GM19239 (cell line): ENCODE results near the gene DCUN1D2.
"Not testable (repeated sequence)": the region's sequence is repeated elsewhere in the genome, so short reads cannot be mapped to it uniquely, and the experiment has no call there.

Source experiments
- DNase-seq: peaks from one replicate; pipeline ENCODE4 v3.0.0; 2011; ENCODE audit warnings: low spot score; ENCODE audit not compliant: insufficient read length
- FAIRE-seq: peaks from 2 replicates; lab custom pipeline; 2011; peaks lifted over from hg19 to GRCh38; lab: Jason Lieb, UNC

DCUN1D2 gene

DNA sequence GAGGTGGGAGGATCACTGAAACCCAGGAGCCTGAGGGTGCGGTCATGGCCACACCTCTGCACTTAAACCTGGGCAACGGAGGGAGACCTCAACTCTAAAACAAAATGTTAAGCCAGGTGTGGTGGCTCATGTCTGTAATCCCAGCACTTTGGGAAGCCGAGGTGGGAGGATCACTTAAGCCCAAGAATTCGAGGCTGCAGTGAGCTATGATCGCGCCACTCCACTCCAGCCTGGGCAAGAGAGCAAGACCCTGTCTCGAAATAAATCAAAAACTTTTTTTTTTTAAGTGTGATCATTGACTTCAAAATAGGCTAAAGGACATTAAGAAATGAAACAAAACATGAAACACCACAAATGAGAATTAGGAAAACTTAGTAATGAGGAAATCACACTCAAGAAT lies 20.9 kb downstream of the DCUN1D2 start:
- FAIRE-seq: no peak
- DNase-seq: no peak

GRCh38 chr13:113468472-113469201 lies 21.9 kb downstream of the DCUN1D2 start:
- FAIRE-seq: no peak
- DNase-seq: no peak

DNA sequence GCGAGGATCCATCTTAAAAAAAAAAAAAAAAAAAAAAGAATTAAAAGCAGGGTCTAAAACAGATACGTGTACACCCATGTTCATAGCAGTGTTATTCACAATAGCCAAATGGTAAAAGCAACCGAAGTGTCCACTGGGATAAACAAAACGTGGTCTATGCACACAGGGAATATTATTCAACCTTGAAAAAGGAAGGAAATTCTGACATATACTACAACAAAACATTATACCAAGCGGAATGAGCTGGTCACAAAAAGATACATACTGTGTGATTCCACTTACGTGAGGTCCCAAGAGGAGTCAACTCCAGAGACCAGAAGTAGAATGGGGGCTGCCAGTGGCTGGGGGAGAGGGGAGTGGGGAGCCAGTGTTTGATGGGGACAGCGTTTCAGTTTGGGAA lies 22.5 kb downstream of the DCUN1D2 start:
- FAIRE-seq (no peak), DNase-seq (no peak)

DNA sequence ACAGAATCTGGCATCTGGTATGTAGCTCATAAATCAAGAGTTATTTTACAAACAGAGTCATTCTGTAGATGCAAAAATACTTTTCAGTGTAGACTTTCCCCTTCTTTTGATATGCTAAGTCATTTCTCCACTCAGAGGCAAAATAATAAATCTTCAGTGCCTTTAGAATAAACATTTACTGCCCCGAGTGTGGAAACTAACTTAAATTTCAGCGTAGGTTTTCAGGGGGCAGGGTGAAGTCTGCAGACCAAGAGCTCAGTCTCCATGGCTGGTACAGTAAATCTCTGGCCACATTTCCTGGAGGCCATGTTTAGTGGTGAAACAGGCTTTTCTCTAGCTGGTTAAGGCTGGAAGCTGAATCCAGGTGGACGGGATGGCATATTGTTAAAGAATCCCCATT lies 24.1 kb downstream of the DCUN1D2 start:
- no peak for DNase-seq
- no peak for FAIRE-seq

DNA sequence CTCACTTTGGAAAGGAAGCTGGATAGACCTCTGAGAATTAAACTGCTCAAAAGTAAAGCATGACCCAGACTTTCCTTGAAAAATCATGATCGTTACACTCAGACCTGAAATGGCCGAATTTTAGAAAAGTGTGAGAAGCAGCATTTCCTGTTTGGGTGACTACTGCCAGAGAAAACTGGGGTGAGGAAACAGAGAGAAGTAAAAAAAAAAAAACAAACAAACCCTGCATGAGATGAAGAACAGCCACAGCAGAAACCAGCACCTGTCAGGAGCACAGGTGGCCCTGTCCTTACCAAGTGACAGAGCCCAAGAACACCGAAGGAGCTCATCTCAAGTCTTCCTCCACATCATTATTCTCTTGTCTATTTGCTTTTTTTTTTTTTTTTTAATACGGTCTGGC lies 25.2 kb downstream of the DCUN1D2 start:
- FAIRE-seq (no peak), DNase-seq (no peak)

DNA sequence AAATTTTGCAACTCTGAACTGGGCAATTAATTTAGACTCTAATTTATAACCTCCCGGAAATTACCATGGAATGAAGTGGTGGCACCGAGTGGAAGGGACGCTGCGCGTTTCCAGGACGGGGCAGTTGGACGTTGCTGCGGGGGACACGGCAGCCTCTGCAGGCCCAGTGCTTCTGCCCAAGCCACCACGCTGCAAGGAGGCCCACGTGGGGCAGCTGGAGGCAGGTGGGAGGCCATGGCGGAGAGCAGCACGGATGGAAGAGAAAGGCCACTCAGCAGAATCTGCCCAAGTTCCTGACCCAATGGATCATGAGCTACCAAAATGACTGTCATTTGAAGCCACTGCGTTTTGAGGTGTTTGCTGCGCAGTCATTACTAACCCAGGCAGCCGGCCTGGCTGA lies 26.0 kb downstream of the DCUN1D2 start:
- no peak for FAIRE-seq
- DNase-seq: no peak

DNA sequence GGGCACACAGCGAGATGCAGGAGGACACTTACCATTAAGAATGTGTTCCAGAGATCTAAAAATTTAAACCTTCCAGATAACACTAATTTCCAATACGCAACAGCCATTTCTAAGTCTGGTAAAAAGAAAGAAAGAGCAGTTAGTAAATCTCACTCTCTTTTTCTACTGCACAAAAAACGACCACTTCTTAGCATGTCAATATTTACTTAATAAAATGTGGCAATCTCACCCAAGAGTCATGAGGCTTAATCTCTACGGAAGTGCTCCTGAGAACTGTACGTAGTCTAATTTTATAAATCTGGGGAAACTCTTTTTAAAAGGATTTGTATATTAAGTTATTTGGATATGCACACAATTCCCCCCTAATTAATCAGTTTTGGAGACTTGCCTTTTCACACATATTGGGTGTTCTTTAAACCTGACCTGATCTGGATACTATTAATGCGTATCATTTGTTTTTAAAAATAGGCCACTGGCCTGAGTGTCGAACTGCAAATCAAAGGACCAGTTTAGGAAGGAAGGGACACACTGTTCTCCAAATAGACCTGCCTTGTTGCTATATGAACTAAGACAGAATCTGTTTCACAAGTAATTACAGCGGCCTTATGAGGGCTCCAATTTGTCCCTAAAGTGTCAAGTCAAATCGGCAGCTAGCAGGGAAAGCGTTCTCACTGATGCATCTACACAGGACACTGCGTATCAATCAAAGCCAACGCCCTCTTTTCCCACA lies 29.3 kb downstream of the DCUN1D2 start:
- FAIRE-seq (no peak), DNase-seq (no peak)

GRCh38 chr13:113460599-113460998 lies 29.9 kb downstream of the DCUN1D2 start:
- no peak for DNase-seq
- no peak for FAIRE-seq

DNA sequence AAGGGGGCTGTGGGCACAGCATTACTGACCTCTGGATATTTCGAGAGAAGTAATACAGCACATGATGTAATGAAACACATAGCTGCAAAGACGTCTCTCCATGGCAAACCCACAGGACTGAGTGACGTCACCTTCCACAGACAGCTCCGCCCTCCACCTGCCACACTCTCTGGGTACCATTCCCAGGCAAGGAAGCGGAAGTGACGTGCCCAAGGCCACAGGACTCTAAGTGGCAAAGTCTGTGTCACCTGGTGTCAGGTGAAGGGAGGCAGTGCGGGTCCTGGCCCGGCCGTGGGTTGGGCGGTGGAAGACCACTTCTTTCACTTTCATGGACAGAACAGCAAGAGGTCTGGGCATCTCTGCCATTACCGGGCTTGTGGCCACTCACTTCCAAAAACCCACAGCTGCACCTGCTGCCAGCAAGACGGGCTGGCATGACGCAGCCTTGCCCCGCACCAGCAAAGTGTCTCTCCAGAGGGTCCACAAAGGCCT lies 30.4 kb downstream of the DCUN1D2 start:
- DNase-seq (no peak), FAIRE-seq (no peak)

DNA sequence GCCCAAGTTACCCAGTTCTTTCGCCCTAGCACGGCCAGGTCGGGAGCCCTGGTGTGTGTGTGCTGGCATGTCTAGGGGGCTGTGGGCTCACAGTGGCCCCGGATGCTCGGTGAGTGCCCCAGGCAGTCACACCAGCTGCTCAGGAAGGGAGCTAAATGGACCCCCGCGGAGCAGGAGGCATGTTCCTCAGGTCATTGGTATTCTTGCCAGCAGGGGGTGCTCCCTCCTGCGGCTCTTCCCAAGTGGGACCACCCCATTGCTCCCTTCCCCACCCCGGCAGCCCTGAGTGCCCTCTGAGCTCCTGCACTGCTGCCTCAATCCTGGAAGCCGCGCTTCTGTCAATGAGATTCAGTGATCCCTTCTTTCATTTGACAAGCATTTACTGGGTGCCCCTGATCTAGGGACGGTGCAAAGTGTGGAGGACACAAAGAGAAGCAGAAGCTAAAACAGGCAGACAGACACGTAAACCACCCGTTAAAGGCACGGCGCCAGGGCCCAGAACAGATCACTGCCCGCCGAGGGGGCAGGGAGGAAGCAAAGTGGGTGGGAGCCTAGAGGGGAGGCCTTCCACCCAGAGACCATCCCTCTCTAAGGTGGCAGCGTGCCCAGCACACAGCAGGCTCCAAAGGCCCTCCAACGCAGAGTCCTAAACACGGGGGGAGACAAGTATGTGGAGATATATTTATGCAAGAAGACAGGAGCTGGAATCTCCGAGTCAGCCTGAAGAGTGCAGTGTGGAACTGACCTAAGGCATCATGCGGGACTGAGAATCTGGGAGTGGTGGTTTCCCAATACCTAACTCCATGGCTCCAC lies 32.1 kb downstream of the DCUN1D2 start:
- FAIRE-seq (no peak), DNase-seq (no peak)

DNA sequence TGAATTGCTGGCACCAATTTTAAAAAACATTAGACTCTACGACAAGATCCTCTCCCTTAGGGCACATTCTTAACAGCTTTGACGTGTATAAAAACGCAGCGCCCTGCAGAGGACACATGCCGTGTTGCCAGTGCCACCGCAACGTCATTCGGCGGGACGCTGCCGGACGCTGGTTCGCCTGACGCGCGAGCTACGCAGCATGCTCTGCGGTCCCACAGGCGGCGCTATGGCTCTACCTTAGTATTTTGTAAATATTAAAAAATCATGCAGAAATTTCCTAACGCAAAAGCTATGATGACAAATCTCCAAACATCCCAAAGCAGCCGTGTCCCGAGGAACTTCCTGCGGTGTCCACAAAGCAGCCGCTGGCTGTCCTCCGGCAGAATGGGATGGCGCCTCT lies 33.0 kb downstream of the DCUN1D2 start:
- DNase-seq (no peak), FAIRE-seq (no peak)

GRCh38 chr13:113456116-113456702 lies 34.3 kb downstream of the DCUN1D2 start:
- DNase-seq (no peak), FAIRE-seq (no peak)

- DNase-seq (no peak), FAIRE-seq (no peak)
Measured at GRCh38 chr13:113455384-113455783, 35.1 kb downstream of the DCUN1D2 start.

DNA sequence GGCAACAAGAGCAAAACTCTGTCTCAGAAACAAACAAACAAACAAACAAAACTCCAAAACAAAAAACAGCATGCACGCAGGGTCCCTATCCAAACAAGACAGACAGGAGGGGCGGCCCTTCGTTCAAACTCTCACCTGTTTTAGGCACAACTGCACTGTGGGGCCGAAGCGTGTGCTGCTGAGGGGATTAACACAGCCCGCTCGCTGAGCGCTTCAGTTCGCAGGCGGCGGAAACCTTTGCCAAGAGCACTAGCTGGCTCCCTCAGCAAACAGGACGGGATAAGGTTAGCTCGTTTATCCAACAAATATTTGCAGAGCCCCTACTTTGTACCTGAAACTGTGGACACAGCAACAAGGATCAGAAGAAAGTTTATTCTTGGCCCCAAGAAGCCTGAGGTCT lies 35.6 kb downstream of the DCUN1D2 start:
- FAIRE-seq: no peak
- DNase-seq: no peak

DNA sequence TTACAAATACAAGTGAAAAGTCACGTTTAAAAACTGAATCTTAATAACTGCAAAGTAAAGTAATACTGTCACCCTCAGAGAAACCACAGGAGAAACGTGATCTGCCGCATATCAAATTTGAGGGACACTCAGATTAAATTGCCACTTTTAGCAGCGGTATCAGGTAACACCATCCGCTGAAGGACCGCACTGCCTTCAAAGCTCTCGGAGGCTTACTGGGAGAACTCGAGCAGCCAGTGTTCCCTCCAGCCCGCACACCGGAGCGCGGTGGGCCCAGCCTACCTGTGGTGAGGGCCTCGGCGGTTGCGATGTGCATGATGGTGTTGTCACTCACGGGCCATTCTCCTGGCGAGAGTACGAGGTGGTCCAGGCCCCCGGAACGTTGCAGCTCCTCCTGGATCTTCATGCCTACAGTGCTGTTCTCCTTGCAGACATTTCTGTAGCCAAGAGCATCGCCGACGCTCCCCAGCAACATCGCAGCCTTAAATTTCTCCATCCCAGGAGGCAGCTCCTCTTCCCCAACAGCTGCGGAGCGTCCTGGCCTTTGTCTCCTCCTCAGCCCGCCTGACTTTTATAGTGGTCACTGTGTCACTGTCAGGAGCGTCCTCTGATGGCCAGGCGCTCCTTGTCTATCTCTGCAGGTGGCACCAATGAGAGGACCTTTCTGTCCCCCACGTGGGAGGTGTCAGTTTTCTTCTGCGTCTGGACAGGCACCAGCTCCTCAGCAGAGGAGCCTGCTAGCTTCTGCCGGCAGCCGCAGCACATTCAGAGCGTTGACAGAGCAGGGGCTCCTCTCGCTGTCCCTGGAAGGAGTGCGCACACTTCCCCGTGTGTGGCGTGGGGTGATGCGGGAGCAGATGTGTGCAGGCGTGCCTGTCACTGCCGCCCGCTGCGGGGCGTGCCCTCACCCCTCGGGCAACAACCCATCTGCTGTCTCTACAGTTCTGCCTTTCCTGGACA lies 37.3 kb downstream of the DCUN1D2 start, which contains the start of gene ADPRHL1:
ADPRHL1 (minus strand) TSS at position 547 of the 960 bp plus-strand sequence; CDS start at position 496, 51 bp downstream.
- no peak for FAIRE-seq

DNA sequence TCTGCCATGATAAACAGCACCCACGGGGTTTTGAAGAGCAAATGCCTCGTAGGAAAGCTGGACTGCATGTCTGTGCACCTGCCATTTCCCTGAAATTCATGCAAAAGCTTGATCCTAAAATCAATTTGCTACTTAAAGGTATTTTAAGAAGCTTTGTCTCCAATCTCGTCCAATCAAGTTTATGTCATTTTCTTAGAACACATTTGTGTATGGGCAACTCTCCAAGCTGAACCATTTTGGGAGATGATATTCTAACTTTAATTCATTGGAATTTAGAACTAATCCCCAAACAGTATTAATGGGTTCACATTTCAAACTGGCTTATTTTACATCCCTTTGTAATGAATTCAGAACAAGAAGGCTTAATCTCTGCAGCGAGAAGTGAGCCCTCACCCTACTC lies 38.0 kb downstream of the DCUN1D2 start:
- FAIRE-seq: no peak

More for the DNA sequence above, 37.3 kb downstream of the DCUN1D2 start, which contains the start of gene ADPRHL1:
- no peak for DNase-seq

DNA sequence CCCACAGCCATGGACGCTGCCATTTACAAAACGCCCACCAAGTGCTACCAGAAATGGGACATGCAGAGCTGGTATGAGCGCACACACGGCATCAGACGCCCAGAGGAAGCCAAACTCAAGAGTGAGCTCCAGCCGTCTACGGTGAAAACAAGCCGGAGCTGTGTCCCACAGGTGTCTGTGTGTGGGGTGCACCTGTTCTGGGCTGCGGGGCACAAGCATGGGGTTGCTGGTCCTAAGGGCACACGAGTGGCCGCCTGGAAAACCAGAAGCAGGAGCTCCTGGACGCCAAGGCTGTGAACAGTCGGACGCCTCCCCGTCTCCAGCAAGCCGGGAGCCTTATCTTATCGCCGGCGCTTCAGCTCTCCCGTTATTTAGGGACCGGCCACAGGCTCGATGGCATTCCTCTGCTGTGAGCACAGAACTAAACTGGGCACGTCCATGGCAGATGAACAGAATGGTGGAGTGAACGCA lies 38.5 kb downstream of the DCUN1D2 start:
- FAIRE-seq (no peak), DNase-seq (no peak)

More for the DNA sequence above, 38.0 kb downstream of the DCUN1D2 start:
- DNase-seq: no peak

DNA sequence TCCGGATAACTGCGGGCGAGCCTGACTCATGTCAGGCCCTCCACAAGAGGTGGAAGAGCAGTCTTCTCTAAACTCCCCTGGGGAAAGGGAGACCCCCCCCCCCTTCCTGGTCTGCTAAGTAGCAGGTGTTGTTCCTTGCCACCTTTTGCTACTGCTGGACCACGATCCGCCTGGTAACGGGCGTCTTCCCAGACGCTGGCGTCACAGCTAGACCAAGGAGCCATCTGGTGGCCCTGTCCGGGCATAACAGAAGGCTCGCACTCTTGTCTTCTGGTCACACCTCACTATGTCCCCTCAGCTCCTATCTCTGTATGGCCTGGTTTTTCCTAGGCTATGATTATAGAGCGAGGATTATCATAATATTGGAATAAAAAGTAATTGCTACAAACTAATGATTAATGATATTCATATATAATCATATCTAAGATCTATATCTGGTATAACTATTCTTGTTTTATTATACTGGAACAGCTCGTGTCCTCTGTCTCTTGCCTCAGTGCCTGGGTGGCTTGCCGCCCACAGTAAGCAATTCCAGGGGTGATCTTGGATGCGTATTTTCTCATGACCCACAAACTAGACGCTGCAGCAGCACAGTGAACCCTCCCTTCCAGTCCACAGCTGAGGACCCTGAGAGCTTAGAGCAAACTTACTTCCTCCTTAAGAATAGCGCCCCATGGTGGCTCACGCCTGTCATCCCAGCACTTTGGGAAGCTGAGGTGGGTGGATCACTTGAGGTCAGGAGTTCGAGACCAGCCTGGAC lies 39.5 kb downstream of the DCUN1D2 start:
- not testable (repeated sequence) for DNase-seq, FAIRE-seq
